Measurements from ENCODE around the gene LHFPL6.
"Not testable (repeated sequence)": the region's sequence is repeated elsewhere in the genome, so short reads cannot be mapped to it uniquely, and the experiment has no call there.

The LHFPL6 gene

GRCh38 chr13:39345982-39346381, 257.0 kb downstream of the LHFPL6 start:
- no peak for DNase-seq (ENCODE audit: low spot score)

DNA sequence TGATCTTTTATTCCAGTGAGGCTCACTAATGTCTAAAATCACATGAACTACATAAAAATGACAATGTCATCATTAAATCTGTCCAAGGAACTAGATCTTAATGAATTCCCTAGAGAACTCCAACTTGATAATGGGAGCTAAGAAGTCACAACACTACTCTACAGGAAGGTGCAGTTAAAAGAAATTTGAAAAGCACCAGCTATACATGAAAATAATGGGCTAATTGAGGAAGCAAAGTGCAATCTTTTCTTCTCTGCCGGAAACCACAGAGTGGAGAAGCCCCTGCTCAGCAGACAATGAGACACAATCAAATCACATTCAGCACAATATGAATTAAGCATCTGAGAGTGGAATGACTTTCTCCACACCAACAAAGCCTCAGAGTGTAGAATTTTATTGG, 261.7 kb downstream of the LHFPL6 start:
- DNase-seq (ENCODE audit: low spot score), result no peak

DNA sequence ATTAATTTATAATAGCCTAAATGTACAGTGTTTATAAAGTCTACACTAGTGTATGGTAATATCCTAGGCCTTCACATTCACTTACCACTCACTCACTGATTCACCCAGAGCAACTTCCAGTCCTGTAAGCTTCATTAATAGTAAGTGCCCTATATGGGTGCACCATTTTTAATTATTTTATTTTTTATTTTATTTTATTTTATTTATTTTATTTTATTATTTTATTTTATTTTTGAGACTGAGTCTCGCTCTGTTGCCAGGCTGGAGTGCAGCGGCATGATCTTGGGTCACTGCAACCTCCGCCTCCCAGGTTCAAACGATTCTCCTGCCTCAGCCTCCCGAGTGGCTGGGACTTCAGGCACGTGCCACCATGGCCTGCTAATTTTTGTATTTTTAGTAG, 264.9 kb downstream of the LHFPL6 start:
- DNase-seq (ENCODE audit: low spot score), result not testable (repeated sequence)

GRCh38 chr13:39336937-39337336, 266.1 kb downstream of the LHFPL6 start:
- DNase-seq (ENCODE audit: low spot score), result no peak

DNA sequence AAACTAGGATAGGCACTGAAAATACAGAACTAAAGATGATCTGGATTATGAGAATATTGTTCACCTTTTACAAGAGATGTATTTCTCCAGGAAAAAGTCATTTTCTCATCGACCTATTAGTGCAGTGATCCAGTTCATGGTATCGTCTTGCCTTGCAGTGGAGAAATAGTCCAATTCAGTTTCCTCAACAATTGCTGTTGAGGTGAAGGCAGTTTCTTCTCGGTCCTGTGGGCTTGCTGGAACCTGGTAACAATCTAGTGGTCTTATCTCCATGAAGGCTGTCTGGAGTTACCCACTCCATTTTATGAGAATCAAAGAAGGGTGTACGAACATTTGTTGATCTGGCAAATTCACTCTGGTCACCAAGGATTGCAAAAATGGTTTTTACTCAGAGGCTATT, 266.8 kb downstream of the LHFPL6 start:
- peak; percentile 28 for DNase-seq (ENCODE audit: low spot score)

DNA sequence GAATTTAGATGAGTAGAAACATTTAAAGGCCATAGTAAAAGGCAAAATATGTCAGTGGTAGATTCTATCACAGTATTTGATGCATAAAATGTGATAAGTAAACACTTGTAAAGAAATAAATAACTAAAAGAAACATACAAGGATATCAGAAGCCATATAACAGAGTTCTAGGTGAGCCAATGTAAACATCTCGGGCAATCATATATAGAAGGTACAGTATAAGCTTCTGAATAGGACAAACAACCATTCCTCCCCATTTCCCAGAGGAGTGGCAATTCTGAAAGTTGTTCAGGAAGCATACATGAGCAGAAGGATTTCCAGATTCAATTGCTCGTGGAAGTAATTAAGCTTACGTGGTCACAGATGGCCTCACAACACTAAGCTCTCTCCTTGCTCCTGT, 267.3 kb downstream of the LHFPL6 start:
- DNase-seq (ENCODE audit: low spot score), result peak; percentile 48

DNA sequence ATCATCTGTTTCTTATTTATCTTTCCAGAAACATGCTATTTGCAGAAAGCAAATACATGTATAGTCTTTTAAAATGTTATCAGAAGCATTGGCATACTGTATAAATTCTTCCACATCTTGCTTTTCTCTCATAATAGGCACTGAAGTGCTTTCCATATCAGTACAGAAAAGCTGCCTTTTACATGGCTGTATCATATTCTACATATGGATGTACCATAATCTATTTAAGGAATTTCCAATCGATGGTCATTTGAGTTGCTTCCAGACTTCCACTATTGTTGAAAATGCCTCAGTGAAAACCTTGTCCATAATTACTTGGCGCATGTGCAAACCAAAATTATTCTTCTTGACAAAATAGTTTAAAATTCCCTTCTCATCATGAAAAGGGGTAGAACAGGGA, 272.5 kb downstream of the LHFPL6 start:
- DNase-seq (ENCODE audit: low spot score), result no peak

DNA sequence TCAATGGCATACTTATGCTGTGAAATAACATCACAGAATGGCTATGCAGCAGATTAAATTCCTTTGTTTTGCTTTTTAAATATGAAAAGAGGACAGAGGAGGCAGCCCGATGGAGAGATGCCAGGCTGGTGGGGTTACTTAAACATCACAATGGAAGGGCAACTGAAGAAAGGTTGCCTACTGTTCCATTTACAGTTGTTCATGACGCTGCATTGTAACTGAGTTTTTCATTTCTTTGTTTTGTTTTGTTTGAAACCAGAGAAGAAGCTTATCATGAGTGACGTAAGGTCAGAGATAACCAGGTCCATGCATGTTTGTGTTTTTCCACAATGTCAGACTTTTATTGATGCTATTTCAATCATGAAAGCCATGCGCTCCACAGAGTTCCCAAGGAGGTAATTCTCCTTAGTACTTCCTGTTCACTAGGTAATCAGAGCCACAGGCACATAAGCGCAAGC, 273.8 kb downstream of the LHFPL6 start:
- DNase-seq (ENCODE audit: low spot score), result no peak

GRCh38 chr13:39327172-39327479, 275.9 kb downstream of the LHFPL6 start:
- no peak for DNase-seq (ENCODE audit: low spot score)

- no peak for DNase-seq (ENCODE audit: low spot score)
Observed at GRCh38 chr13:39326469-39327171, 276.4 kb downstream of the LHFPL6 start.

DNA sequence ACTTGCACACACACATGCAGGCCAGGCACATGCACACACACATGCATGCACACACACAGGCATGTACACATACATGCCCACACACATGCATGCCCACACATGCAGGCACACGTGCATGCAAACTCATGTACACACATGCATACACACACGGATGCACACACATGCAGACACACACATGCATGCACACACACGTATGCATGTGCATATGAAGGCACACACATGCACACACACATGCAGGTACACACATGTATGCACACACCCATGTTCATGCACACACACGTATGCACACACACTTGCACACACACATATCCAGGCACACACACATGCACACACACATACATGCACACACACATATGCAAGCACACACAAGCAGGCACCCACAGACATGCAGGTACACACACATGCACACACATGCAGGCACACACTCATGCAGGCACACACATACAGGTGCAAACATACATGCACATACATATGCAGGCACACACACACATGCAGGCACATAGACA, 278.1 kb downstream of the LHFPL6 start:
- no peak for DNase-seq (ENCODE audit: low spot score)

DNA sequence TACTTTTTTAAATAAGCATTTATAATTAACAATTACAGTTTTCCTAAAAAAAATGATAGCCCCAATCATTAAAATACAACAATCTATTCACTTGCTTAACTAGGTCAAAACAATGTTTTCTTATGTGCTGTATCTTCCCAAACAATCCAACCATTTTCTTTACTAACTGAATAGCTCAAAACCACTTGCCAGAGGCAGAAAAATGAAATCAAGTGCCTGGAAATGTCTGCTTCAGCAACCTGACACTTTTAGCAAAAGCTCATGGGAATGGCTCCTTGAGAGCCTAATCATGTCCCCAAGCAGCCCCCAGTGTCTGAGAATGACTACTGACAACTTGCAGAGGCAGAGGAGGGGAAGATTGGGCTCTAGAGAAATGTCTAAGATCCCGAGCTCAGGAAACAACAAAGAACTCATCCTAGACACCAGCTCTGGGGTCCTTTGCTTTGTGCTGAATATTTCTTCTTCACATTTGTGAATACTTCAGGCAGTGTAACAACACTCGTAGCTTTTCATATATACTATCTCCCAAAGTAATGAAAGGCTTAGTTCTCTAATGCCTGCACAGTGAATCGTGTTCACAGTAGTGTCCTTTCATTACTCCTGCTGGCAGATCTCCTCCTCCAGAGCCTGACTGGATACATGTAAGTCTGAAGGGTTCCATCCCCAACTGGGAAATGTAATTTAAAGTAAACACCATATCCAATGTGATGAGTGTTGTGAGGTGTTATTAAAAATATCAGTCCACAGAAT, 280.0 kb downstream of the LHFPL6 start:
- DNase-seq (ENCODE audit: low spot score), result no peak

DNA sequence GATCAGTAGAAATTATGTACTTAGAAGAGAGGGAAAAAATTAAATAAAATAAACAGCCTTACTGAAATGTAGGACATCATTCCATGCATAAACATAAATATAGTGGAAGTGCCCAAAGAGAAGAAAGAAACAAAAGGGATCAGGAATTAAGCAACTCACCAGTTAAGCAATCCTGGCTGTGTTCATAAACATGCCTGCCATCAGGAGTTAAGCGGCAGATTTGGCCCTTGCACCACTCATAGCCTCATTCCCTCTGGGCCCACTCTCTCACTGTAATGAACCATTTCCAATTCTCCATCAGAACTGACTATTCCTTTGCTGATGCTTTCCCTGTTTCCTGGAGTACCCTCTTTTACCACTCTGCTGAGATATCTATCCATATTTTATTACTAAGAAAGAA, 281.4 kb downstream of the LHFPL6 start:
- no peak for DNase-seq (ENCODE audit: low spot score)

DNA sequence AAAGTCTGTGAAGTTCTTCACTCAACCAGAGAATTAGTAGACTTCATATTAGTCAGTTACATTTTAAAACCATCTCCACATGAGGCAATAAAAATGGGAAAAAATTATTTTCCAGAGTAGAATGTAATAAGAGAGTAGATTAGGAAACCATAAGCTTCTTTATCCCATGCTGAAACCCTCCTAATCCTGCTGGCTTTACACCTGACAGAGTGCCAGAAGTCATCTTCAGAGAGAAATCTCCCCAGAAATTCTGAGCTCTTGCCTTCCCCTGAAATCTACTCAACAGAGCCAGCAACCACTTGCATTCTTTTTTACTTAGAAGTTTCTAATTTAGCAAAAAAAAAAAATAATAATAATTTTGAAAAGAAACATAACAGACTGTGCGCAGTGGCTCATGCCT, 284.8 kb downstream of the LHFPL6 start:
- no peak for DNase-seq (ENCODE audit: low spot score)

DNA sequence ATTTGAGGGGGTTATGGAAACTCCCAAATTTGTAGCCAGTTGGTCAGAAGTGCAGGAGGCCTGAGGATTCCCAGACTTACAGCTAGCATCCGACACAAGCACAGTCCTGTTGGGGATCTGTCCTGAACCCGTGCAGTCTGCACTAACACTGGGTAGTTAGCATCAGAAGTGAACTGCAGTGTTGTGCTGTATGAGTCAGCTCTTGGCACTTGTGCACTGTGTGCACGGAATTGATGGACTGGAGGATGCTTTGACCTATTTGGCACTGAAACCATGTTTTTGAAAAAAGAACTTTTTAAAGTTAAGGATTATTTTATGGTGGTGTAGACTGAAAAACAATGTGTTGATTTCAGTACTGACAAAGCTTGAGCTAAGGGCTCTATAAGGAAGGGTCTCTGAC, 285.7 kb downstream of the LHFPL6 start:
- peak; percentile 34 for DNase-seq (ENCODE audit: low spot score)

GRCh38 chr13:39315796-39316195, 287.2 kb downstream of the LHFPL6 start:
- no peak for DNase-seq (ENCODE audit: low spot score)

- no peak for DNase-seq (ENCODE audit: low spot score)
Observed at GRCh38 chr13:39313721-39314120, 289.3 kb downstream of the LHFPL6 start.

GRCh38 chr13:39312596-39312995, 290.4 kb downstream of the LHFPL6 start:
- DNase-seq (ENCODE audit: low spot score), result no peak

DNA sequence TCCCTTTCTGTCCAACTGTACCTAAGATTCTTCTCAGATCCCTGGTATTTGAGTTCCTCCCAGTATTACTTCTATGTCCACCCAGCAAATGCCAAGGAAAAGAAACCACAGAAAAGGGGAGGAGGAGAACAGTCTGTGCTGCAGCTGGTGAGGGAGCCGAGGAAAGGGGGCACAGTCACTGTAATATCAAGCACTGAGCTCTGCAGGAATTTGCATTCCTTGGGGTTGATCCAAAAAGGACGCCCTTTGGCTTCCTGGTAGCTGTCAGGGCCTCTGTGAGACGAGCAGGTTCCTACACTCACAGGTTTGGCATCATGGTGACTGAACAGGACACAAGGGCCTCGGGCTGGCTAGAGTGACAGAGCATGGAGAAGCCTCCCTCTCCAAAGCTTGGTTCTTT, 291.4 kb downstream of the LHFPL6 start:
- DNase-seq (ENCODE audit: low spot score), result no peak

GRCh38 chr13:39310961-39311360, 292.0 kb downstream of the LHFPL6 start:
- no peak for DNase-seq (ENCODE audit: low spot score)

DNA sequence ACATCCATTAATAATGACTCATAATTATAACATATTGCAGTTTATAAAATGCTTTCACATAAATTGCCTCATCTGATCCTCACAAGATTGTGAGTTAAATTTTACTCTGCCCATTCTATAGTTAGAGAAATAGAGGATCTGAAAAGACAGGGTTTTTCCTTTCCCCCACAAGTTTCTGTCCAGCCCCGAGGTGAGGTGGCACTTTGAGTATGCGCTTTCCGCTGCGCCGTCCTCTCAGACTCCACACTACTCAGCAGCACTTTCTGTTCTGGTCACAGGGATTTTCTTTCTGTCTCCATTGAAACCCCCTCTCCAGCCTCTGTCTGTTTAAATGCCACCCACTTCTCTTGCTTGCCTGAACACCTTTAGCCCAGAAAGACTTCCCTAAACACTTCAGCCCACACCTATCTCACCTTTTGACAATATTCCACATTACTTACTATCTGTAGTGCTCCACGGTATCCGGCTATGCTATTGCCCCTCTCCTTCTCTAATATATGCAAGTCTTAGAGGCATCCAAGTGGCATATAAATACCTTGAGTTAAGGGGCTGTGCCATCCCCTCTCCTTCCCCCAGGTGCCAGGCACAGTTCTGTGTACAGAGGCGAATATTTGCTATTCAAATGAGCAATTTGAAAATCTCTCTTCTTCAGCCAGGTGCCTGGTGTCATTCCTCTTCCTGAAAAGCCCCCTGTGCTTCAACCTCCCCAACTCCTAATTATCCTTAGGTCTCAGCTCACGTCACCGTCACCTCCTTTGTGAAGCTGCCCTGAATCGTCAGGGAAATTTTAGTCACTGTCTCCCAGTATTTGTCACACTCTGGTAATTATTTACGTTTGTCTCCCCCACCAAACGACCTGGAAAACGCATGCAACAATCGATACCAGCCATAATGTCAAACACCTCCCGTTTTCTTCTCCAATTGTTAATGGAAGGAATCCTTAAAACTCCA, 296.1 kb downstream of the LHFPL6 start:
- no peak for DNase-seq (ENCODE audit: low spot score)

- no peak for DNase-seq (ENCODE audit: low spot score)
Observed at GRCh38 chr13:39302820-39303219, 300.2 kb downstream of the LHFPL6 start.

Measured in cerebellar cortex (tissue), 1 donor.